Small intestine (tissue), 7 donors: Measurements from ENCODE around the gene BACH2. TPM values are rescaled to one million over a fixed set of nuclear protein-coding genes. Genes with fewer than 3 reads are reported as not detected.
A peak's percentile ranks its signal among the peaks of the same experiment; 100 is the strongest.

Source experiments
- DNase-seq, 2 donors: peaks; one replicate each; pipeline versions ENCODE4 v3.0.0 to v3.0.0-alpha.2; 2013
- FAIRE-seq: peaks from 2 replicates; lab custom pipeline; 2012; peaks lifted over from hg19 to GRCh38; lab: Jason Lieb, UNC
- H3K27ac ChIP-seq, 3 donors: one replicate each; pipeline ENCODE4 v1.5.1; 2013; ENCODE audit warnings: low read length in 2 of 3, mild to moderate bottlenecking in 2 of 3, control low read depth in 1 of 3, inconsistent platforms in 1 of 3, low read depth in 1 of 3, moderate library complexity in 1 of 3
- H3K27me3 ChIP-seq, 3 donors: one replicate each; pipeline ENCODE4 v1.6.1; 2013; ENCODE audit warnings: low read length in 3 of 3, inconsistent platforms in 1 of 3; ENCODE audit not compliant: control insufficient read depth in 3 of 3, insufficient read depth in 3 of 3
- H3K36me3 ChIP-seq, 3 donors: one replicate each; pipeline ENCODE4 v1.6.1; 2013; ENCODE audit warnings: low read length in 3 of 3, inconsistent platforms in 1 of 3, low read depth in 1 of 3, mild to moderate bottlenecking in 1 of 3, moderate library complexity in 1 of 3; ENCODE audit not compliant: control insufficient read depth in 3 of 3, insufficient read depth in 2 of 3
- H3K4me1 ChIP-seq, 3 donors: one replicate each; pipeline ENCODE4 v1.6.1; 2013; ENCODE audit warnings: low read length in 2 of 3, inconsistent platforms in 1 of 3, low read depth in 1 of 3, mild to moderate bottlenecking in 1 of 3, moderate library complexity in 1 of 3; ENCODE audit not compliant: control insufficient read depth in 3 of 3, insufficient read depth in 2 of 3
- H3K4me3 ChIP-seq, 3 donors: one replicate each; pipeline ENCODE4 v1.5.1; 2013; ENCODE audit warnings: low read length in 3 of 3, control low read depth in 1 of 3, inconsistent platforms in 1 of 3, low read depth in 1 of 3, mild to moderate bottlenecking in 1 of 3, moderate library complexity in 1 of 3
- H3K9me3 ChIP-seq, 2 donors: one replicate each; pipeline ENCODE4 v1.6.1; 2013; ENCODE audit warnings: low read depth in 1 of 2, low read length in 1 of 2; ENCODE audit not compliant: control insufficient read depth in 2 of 2, insufficient read depth in 1 of 2
- WGBS, 3 donors: extraction: QIAGEN DNeasy Blood & Tissue Kit; methylation state at CpG; one replicate each; pipeline ENCODE4 v1.1.7; 2013; 5-methylcytosine and 5-hydroxymethylcytosine counted together
- polyA plus RNA-seq, 4 donors: library from polyadenylated mRNA; stranded (reverse) in 3 of 4; unstranded in 1 of 4; fragments of 200-250 nt in 3 of 4; fragments of 120-200 nt in 1 of 4; gene quantifications; one replicate each; pipeline versions ENCODE4 v1.2.1 to v1.2.3, GENCODE V29; 2013
- donor health status: healthy with polysubstance abuse.
- donor health status: control.
- donor health status: control.
- donor health status: Bipolar disorder and iron deficiency.
- donor health status: healthy.

Gene BACH2
- polyA plus RNA-seq, 4 donors: under 0.01 to 1.4 (median 0.67) TPM; not detected in 1

DNA sequence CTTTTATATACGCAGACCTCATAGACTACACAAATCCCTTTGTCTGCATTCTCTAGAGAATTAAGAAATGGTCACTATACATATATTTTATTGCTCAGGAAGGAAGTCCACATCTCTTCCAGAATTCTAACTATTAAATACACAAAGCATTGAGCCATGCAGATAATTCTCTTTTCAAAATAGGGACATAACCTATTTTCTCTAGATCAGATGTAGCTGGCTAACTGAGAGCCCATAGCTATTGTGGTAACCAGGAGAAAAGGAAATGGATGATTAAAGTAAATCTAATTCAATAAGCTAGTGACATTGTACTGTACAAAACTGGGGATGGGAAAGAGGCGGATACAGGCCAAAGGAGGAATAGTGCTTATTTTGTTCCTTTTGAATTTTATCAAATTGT is 137.2 kb downstream of the BACH2 start:
- H3K36me3 ChIP-seq: no peaks in the 10 kb centered on the region
- no peaks in the 10 kb centered on the region for H3K27me3 ChIP-seq
- DNase-seq (no peak), FAIRE-seq (no peak)
- H3K4me1 ChIP-seq: no peaks in the 10 kb centered on the region
- no peak overlapping the region for H3K27ac ChIP-seq
- no peak overlapping the region for H3K4me3 ChIP-seq
- 84 to 93% (median 91%) methylated on average over 2 of the region's 2 CpGs for WGBS, 3 donors
- no peaks in the 10 kb centered on the region for H3K9me3 ChIP-seq

DNA sequence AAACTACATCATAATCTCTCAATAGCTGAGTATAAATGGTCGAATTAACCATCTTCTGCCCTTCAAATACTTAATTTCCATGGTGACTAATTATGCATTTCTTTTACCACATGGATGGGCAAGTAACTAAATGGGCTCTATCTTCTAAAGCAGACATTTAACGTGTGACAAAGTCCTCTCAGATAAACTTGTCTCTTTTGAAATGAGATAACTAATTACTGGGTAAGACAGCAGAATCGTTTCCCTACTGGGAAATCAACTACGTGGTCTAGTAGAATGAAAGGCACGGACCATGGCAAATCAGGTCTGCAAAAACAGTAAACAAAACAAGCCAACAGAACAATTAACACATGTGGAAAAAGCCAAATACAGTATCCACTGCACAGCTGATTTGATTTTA is 137.7 kb downstream of the BACH2 start:
- H3K4me1 ChIP-seq: no peaks in the 10 kb centered on the region
- no peaks in the 10 kb centered on the region for H3K36me3 ChIP-seq
- H3K27me3 ChIP-seq: no peaks in the 10 kb centered on the region
- H3K4me3 ChIP-seq: no peak overlapping the region
- no peaks in the 10 kb centered on the region for H3K9me3 ChIP-seq
- WGBS, 3 donors: 28 to 58% (median 38%) methylated on average over 5 of the region's 5 CpGs
- no peak overlapping the region for H3K27ac ChIP-seq
- DNase-seq (no peak), FAIRE-seq (no peak)

DNA sequence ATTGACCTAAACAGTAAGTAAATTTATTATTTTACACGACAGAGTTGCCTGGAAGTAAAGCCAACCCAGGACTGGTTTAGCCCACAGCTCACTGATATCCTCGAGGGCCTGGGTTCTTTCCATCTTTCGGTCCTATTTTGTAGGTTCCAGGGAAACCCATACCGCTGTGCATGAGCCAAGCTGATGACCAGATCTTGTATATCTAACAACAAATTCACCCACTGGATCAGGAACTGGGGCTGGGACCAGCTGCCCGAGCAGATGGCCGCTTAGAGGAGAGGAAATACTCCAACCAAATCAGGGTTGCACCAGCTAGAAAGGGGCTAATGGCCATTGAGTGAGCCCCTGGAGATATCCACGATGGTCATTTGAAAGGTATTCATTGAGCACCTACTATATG is 139.2 kb downstream of the BACH2 start:
- no peak overlapping the region for H3K27ac ChIP-seq
- FAIRE-seq (no peak), DNase-seq (no peak)
- 85 to 88% (median 86%) methylated on average over 7 of the region's 7 CpGs for WGBS, 3 donors
- H3K36me3 ChIP-seq: no peaks in the 10 kb centered on the region
- no peaks in the 10 kb centered on the region for H3K4me1 ChIP-seq
- H3K9me3 ChIP-seq: no peaks in the 10 kb centered on the region
- no peaks in the 10 kb centered on the region for H3K27me3 ChIP-seq
- no peak overlapping the region for H3K4me3 ChIP-seq

DNA sequence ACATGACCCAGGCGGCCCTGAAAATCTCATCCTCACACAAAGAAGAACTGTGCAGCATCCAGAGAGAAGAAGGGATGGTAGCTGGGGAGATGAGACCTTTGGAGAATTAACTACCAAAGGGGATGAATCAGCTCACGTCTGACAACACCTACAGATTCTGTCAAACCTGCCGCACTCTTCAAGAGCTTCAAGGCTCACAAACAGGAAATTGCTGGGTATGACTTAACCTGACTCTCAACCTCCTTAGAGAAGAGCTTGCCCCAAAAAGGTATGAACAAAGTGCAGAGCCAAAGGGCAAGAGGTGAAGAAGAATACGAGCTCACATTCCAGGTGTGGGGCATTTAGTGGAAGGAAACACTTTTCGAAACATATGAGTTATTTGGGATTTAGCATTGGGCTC is 139.8 kb downstream of the BACH2 start:
- H3K9me3 ChIP-seq: no peaks in the 10 kb centered on the region
- H3K27ac ChIP-seq: no peak overlapping the region
- H3K27me3 ChIP-seq: no peaks in the 10 kb centered on the region
- H3K36me3 ChIP-seq: no peaks in the 10 kb centered on the region
- peak in 1 of 2 donors; percentile 7 for DNase-seq
- H3K4me1 ChIP-seq: no peaks in the 10 kb centered on the region
- WGBS, 3 donors: 64 to 73% (median 73%) methylated on average over 5 of the region's 5 CpGs
- FAIRE-seq: no peak
- no peak overlapping the region for H3K4me3 ChIP-seq

DNA sequence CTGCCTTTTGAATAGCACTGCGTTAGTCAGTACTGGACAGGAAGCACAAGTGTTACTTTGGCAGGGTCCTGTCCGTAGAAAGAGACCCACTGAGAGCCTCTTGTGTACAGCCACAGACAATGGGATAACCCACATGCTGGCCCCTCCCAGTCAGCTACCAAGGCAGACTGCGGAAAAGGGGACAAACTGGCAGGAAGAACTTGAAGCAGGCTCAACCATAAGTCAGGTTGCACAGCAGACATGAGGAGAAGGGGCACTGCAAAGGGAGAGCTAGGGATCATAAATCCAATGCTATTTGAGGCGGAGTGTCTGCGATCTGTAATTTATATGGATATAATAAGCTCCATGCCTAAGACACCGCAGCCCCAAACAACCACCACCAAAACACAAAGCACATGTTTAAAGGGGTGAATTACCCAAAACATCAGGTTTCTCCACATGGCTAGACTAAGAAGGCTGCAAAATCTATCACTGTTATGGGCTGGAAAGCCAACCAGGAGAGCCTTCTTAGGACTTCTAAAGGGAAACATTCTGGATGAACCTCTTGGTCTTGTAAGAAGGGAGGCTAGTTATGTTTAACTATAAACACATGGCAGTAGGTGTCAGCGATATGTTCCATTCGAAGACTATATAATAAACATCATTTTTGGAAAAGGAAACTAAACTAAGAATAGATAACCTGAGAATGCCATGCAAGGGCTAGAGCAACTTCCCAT is 141.7 kb downstream of the BACH2 start:
- Histone ChIP-seq H3K9me3 (no peaks in the 10 kb centered on the region), H3K4me1 (no peaks in the 10 kb centered on the region), H3K27ac (no peak overlapping the region), H3K27me3 (no peaks in the 10 kb centered on the region), H3K36me3 (no peaks in the 10 kb centered on the region), H3K4me3 (no peak overlapping the region)
- FAIRE-seq (no peak), DNase-seq (no peak)
- 83 to 91% (median 90%) methylated on average over 8 of the region's 8 CpGs for WGBS, 3 donors

DNA sequence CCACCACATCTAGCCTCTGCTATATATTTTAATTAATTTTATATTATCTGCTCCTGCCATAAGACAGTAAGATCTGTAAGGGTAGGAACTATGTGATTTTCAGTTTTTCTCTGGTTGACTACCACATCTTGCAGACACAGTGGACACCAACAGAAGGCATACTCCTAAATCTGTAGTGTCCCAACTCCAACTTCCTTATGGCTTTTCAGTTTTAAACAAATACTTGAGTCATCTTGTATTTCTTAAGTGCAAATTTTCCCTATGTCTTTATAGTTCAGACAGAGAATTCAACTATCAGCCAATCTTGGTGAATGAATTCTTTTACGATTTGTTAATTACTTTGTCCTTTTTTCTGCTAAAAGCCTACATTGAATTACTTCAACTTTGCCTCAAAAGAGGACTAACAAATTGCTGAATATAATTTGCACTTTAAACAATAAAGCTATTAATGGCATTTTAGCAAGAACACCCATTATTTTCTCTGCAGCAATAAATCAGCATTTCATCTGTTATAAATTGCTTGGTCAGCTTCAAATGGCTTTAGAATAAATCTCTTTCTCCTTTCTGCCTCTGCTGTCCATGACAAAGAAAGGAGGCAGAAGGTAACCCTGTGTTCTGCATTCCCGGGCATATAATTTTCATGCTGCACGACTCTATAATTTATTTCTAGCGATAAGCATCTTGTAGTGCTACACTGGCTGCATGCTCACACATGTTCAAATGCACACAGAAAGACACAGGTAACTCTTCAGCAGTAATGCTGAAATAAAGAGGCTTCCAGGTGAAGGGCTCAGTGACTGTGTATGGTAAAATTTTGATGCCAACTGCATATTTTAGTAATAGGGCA is 144.8 kb downstream of the BACH2 start:
- H3K36me3 ChIP-seq: no peaks in the 10 kb centered on the region
- no peak for DNase-seq
- FAIRE-seq: no peak
- H3K9me3 ChIP-seq: no peaks in the 10 kb centered on the region
- H3K27me3 ChIP-seq: no peaks in the 10 kb centered on the region
- no peak overlapping the region for H3K4me3 ChIP-seq
- H3K27ac ChIP-seq: no peak overlapping the region
- WGBS, 3 donors: 85 to 87% (median 86%) methylated on average over 4 of the region's 4 CpGs
- no peaks in the 10 kb centered on the region for H3K4me1 ChIP-seq

DNA sequence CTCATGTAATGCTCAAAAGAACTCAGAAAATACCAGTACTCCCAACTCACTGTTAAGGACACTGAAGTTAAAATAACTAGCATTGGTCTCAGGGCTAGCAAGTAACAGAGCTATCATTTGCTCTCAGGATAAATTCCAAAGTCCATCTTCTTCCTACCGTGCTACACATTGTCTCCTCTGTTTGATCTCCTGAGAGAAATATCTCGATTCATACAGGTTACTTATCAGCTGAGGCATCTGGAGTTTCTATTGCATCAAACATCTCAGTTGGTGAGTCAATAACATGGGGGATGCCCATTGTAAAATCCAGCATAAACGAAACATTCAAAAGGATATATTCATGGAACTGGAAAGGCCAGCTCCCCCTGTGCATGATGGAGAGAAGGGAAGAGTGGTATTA is 147.4 kb downstream of the BACH2 start:
- no peaks in the 10 kb centered on the region for H3K4me1 ChIP-seq
- H3K27ac ChIP-seq: no peak overlapping the region
- H3K36me3 ChIP-seq: no peaks in the 10 kb centered on the region
- no peak overlapping the region for H3K4me3 ChIP-seq
- no peaks in the 10 kb centered on the region for H3K9me3 ChIP-seq
- WGBS, 3 donors: 12 to 62% (median 25%) methylated on average over 3 of the region's 3 CpGs
- H3K27me3 ChIP-seq: no peaks in the 10 kb centered on the region
- DNase-seq: no peak
- no peak for FAIRE-seq

DNA sequence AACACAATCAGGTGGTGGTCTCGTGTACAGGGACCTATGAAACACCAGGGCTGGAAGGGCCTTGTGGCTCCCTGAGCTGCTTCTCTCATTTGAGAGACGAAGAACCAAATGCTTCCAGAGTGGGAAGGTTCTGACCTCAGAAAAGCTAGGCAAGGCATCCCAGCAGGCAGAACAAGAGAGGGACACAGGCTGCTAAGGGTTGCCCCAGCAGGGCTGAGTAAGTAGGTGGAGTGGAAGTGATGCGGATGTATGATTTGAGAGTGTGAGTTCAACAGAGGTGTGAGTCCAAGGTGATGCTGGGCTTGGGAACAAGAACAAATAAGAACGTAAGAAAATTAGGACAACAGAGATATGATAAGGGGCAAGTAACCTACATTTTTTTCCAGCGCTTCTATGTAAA is 147.8 kb downstream of the BACH2 start:
- FAIRE-seq (no peak), DNase-seq (no peak)
- H3K27ac ChIP-seq: no peak overlapping the region
- H3K36me3 ChIP-seq: no peaks in the 10 kb centered on the region
- 57 to 77% (median 65%) methylated on average over 5 of the region's 5 CpGs for WGBS, 3 donors
- no peaks in the 10 kb centered on the region for H3K4me1 ChIP-seq
- H3K4me3 ChIP-seq: no peak overlapping the region
- H3K9me3 ChIP-seq: no peaks in the 10 kb centered on the region
- no peaks in the 10 kb centered on the region for H3K27me3 ChIP-seq
